ENCODE measurements around the gene KRTCAP2. TPM values are rescaled to one million over a fixed set of nuclear protein-coding genes. Genes with fewer than 3 reads are reported as not detected.
"Not testable (repeated sequence)": the region's sequence is repeated elsewhere in the genome, so short reads cannot be mapped to it uniquely, and the experiment has no call there.

KRTCAP2 gene
- total RNA-seq, 2 experiments from 2014 or later: 170 to 190 TPM

GRCh38 chr1:155173478-155174323 is 597 bp upstream of the KRTCAP2 start, which contains the start of gene TRIM46:
Gene TRIM46 (plus strand): TSS chr1:155173849. CDS start chr1:155173967, 118 bp downstream.
- ChIA-PET CTCF (interaction anchor here (0.7 to 9.9 kb wide), 53 partner anchors 9 to 788 kb away, joined by 3 to 161 read pairs (median 4); partner anchors contain the start of genes DPM3, EFNA1, EFNA3 and EFNA4), POLR2A (interaction anchor here (0.6 to 7.0 kb wide), 9 partner anchors 20 to 390 kb away, joined by 3 to 68 read pairs (median 4); partner anchors contain the start of genes MTX1 and RUSC1)
- Mint-ChIP-seq H3K9me3 (ENCODE audit: insufficient read depth) (no peaks in the 10 kb centered on the region), H3K27ac (peak within 1 kb of the TSS; percentile 98), H3K36me3 (ENCODE audit: low read depth) (peaks cover 39% of the 10 kb centered on the region), H3K27me3 (ENCODE audit: low read depth) (no peaks in the 10 kb centered on the region), H3K4me1 (ENCODE audit: low read depth) (peaks cover 51% of the 10 kb centered on the region), H3K4me3 (peak within 1 kb of the TSS; percentile 96)
- ATAC-seq (peak; percentile 39), DNase-seq (peak; percentile 82)

- H3K4me3 Mint-ChIP-seq: peak overlapping the region; percentile 96
- DNase-seq (no peak), ATAC-seq (peak; percentile 40)
- peak overlapping the region; percentile 98 for H3K27ac Mint-ChIP-seq
- H3K9me3 Mint-ChIP-seq (ENCODE audit: insufficient read depth): no peaks in the 10 kb centered on the region
- H3K36me3 Mint-ChIP-seq (ENCODE audit: low read depth): peaks cover 31% of the 10 kb centered on the region
- H3K4me1 Mint-ChIP-seq (ENCODE audit: low read depth): peaks cover 57% of the 10 kb centered on the region
- no peaks in the 10 kb centered on the region for H3K27me3 Mint-ChIP-seq (ENCODE audit: low read depth)
- POLR2A ChIA-PET: interaction anchor here (0.6 to 7.0 kb wide), 10 partner anchors 9 to 391 kb away, joined by 3 to 68 read pairs (median 3); no protein-coding TSS in a partner anchor
- CTCF ChIA-PET: interaction anchor here (0.7 to 9.9 kb wide), 44 partner anchors 8 to 786 kb away, joined by 3 to 161 read pairs (median 4); partner anchors contain the start of genes EFNA1, EFNA4, SLC50A1 and THBS3
Observed at GRCh38 chr1:155171836-155172731, 1.0 kb downstream of the KRTCAP2 start.

GRCh38 chr1:155170806-155171205 is 2.3 kb downstream of the KRTCAP2 start:
- no peaks in the 10 kb centered on the region for H3K27me3 Mint-ChIP-seq (ENCODE audit: low read depth)
- no peak overlapping the region for H3K27ac Mint-ChIP-seq
- POLR2A ChIA-PET: no interaction called here
- H3K36me3 Mint-ChIP-seq (ENCODE audit: low read depth): peaks cover 25% of the 10 kb centered on the region
- H3K9me3 Mint-ChIP-seq (ENCODE audit: insufficient read depth): no peaks in the 10 kb centered on the region
- DNase-seq: no peak
- H3K4me3 Mint-ChIP-seq: no peak overlapping the region
- ATAC-seq: no peak
- peaks cover 49% of the 10 kb centered on the region for H3K4me1 Mint-ChIP-seq (ENCODE audit: low read depth)
- CTCF ChIA-PET: interaction anchor here (0.9 to 9.9 kb wide), 5 partner anchors 15 to 120 kb away, joined by 4 to 166 read pairs (median 4); partner anchors contain the start of gene ADAM15

- Mint-ChIP-seq H3K27ac (peak overlapping the region; percentile 23), H3K36me3 (ENCODE audit: low read depth) (peaks cover 25% of the 10 kb centered on the region), H3K27me3 (ENCODE audit: low read depth) (no peaks in the 10 kb centered on the region), H3K4me1 (ENCODE audit: low read depth) (peaks cover 44% of the 10 kb centered on the region), H3K9me3 (ENCODE audit: insufficient read depth) (no peaks in the 10 kb centered on the region), H3K4me3 (no peak overlapping the region)
- POLR2A ChIA-PET: no interaction called here
- DNase-seq: no peak
- CTCF ChIA-PET: interaction anchor here (0.9 to 9.9 kb wide), 7 partner anchors 14 to 119 kb away, joined by 4 to 166 read pairs (median 4); partner anchors contain the start of gene ADAM15
- no peak for ATAC-seq
Observed at GRCh38 chr1:155170101-155170785, 2.9 kb downstream of the KRTCAP2 start.

GRCh38 chr1:155169541-155169940 is 3.6 kb downstream of the KRTCAP2 start:
- CTCF ChIA-PET: interaction anchor here (1.0 to 9.9 kb wide), 13 partner anchors 14 to 118 kb away, joined by 3 to 166 read pairs (median 10); partner anchors contain the start of genes ADAM15, DPM3 and SLC50A1
- Mint-ChIP-seq H3K9me3 (ENCODE audit: insufficient read depth) (no peaks in the 10 kb centered on the region), H3K36me3 (ENCODE audit: low read depth) (peaks cover 25% of the 10 kb centered on the region), H3K27ac (no peak overlapping the region), H3K4me1 (ENCODE audit: low read depth) (peaks cover 37% of the 10 kb centered on the region), H3K27me3 (ENCODE audit: low read depth) (no peaks in the 10 kb centered on the region), H3K4me3 (no peak overlapping the region)
- DNase-seq: no peak
- no peak for ATAC-seq
- POLR2A ChIA-PET: no interaction called here

- DNase-seq: no peak
- H3K4me1 Mint-ChIP-seq (ENCODE audit: low read depth): peaks cover 32% of the 10 kb centered on the region
- ATAC-seq: no peak
- peaks cover 21% of the 10 kb centered on the region for H3K36me3 Mint-ChIP-seq (ENCODE audit: low read depth)
- POLR2A ChIA-PET: interaction anchor here (0.5 to 1.3 kb wide), 3 partner anchors 26 to 213 kb away, joined by 3 read pairs; partner anchors contain the start of genes PBXIP1 and SLC50A1
- H3K27me3 Mint-ChIP-seq (ENCODE audit: low read depth): no peaks in the 10 kb centered on the region
- H3K9me3 Mint-ChIP-seq (ENCODE audit: insufficient read depth): no peaks in the 10 kb centered on the region
- CTCF ChIA-PET: interaction anchor here (1.0 to 9.9 kb wide), 20 partner anchors 9 to 154 kb away, joined by 3 to 166 read pairs (median 5); partner anchors contain the start of genes ADAM15, DPM3, MTX1 and SLC50A1
- no peak overlapping the region for H3K27ac Mint-ChIP-seq
- H3K4me3 Mint-ChIP-seq: no peak overlapping the region
Observed at GRCh38 chr1:155168456-155169210, 4.5 kb downstream of the KRTCAP2 start.

GRCh38 chr1:155168105-155168445 is 5.0 kb downstream of the KRTCAP2 start:
- H3K4me1 Mint-ChIP-seq (ENCODE audit: low read depth): peaks cover 27% of the 10 kb centered on the region
- not testable (repeated sequence) for H3K9me3 Mint-ChIP-seq (ENCODE audit: insufficient read depth); DNase-seq; ATAC-seq; H3K27ac Mint-ChIP-seq; H3K4me3 Mint-ChIP-seq; H3K27me3 Mint-ChIP-seq (ENCODE audit: low read depth)
- POLR2A ChIA-PET: interaction anchor here (0.7 to 1.3 kb wide), 3 partner anchors 33 to 212 kb away, joined by 3 read pairs; partner anchors contain the start of genes PBXIP1 and SLC50A1
- peaks cover 19% of the 10 kb centered on the region for H3K36me3 Mint-ChIP-seq (ENCODE audit: low read depth)
- CTCF ChIA-PET: interaction anchor here (0.8 to 9.9 kb wide), 22 partner anchors 10 to 155 kb away, joined by 3 to 166 read pairs (median 5); partner anchors contain the start of genes ADAM15, MTX1, SLC50A1 and THBS3

- peaks cover 17% of the 10 kb centered on the region for H3K36me3 Mint-ChIP-seq (ENCODE audit: low read depth)
- H3K27me3 Mint-ChIP-seq (ENCODE audit: low read depth): no peaks in the 10 kb centered on the region
- H3K4me1 Mint-ChIP-seq (ENCODE audit: low read depth): peaks cover 25% of the 10 kb centered on the region
- H3K9me3 Mint-ChIP-seq (ENCODE audit: insufficient read depth): no peaks in the 10 kb centered on the region
- peak; percentile 80 for ATAC-seq
- H3K4me3 Mint-ChIP-seq: peak overlapping the region; percentile 53
- ChIA-PET POLR2A (interaction anchor here (0.7 to 1.3 kb wide), 5 partner anchors 32 to 212 kb away, joined by 3 to 4 read pairs (median 3); partner anchors contain the start of genes PBXIP1 and SLC50A1), CTCF (interaction anchor here (0.6 to 9.9 kb wide), 26 partner anchors 10 to 155 kb away, joined by 3 to 166 read pairs (median 4); partner anchors contain the start of genes ADAM15, DPM3, MTX1 and SLC50A1)
- DNase-seq: peak; percentile 92
- H3K27ac Mint-ChIP-seq: no peak overlapping the region
Observed at GRCh38 chr1:155167166-155168104, 5.7 kb downstream of the KRTCAP2 start.

GRCh38 chr1:155166471-155167165 is 6.5 kb downstream of the KRTCAP2 start:
- no peak for DNase-seq
- Mint-ChIP-seq H3K27ac (no peak overlapping the region), H3K4me3 (no peak overlapping the region), H3K9me3 (ENCODE audit: insufficient read depth) (no peaks in the 10 kb centered on the region), H3K4me1 (ENCODE audit: low read depth) (peaks cover 18% of the 10 kb centered on the region), H3K36me3 (ENCODE audit: low read depth) (peaks cover 13% of the 10 kb centered on the region), H3K27me3 (ENCODE audit: low read depth) (no peaks in the 10 kb centered on the region)
- no peak for ATAC-seq
- ChIA-PET POLR2A (interaction anchor here (0.8 kb wide), 2 partner anchors 41 to 75 kb away, joined by 3 to 4 read pairs; no protein-coding TSS in a partner anchor), CTCF (interaction anchor here (0.8 to 9.9 kb wide), 22 partner anchors 9 to 156 kb away, joined by 3 to 166 read pairs (median 4); partner anchors contain the start of genes DPM3, MTX1, SLC50A1 and THBS3)

Data from activated CD8-positive, alpha-beta T cell treated with anti-CD3 and anti-CD28 coated beads, Interleukin-2, amount 10 ng/mL, durations not matched to agents 7 days and 5 days (primary cell).